D721Med (cell line): ENCODE measurements around the gene NUFIP2.
"Not testable (repeated sequence)": the region's sequence is repeated elsewhere in the genome, so short reads cannot be mapped to it uniquely, and the experiment has no call there.

ENCODE experiments used
- DNase-seq: peaks from one replicate; pipeline ENCODE4 v3.0.0; 2011; ENCODE audit warnings: low spot score; ENCODE audit not compliant: insufficient read length
- FAIRE-seq: peaks from 2 replicates; lab custom pipeline; 2011; peaks lifted over from hg19 to GRCh38; lab: Jason Lieb, UNC
- CTCF ChIP-seq: IDR thresholded peaks from 2 replicates; pipeline ENCODE4 v1.5.1; 2012; ENCODE audit warnings: mild to moderate bottlenecking, control low read depth; ENCODE audit not compliant: insufficient read depth; ENCODE audit errors: missing control alignments

The NUFIP2 gene

GRCh38 chr17:29279397-29280070, 14.4 kb downstream of the NUFIP2 start:
- FAIRE-seq = no peak
- no peak for DNase-seq
- TF ChIP-seq CTCF = no peak

GRCh38 chr17:29278692-29279091, 15.3 kb downstream of the NUFIP2 start:
- FAIRE-seq (no peak), DNase-seq (no peak)
- TF ChIP-seq CTCF = no peak

GRCh38 chr17:29273924-29274323, 20.0 kb downstream of the NUFIP2 start:
- TF ChIP-seq CTCF = no peak
- FAIRE-seq = no peak
- no peak for DNase-seq

GRCh38 chr17:29271980-29272379, 22.0 kb downstream of the NUFIP2 start:
- not testable (repeated sequence) for FAIRE-seq, DNase-seq

- FAIRE-seq (no peak), DNase-seq (no peak)
- TF ChIP-seq CTCF = no peak
Observed at GRCh38 chr17:29263916-29264315, 30.0 kb downstream of the NUFIP2 start.

- no peak for TF ChIP-seq CTCF
- no peak for FAIRE-seq
- DNase-seq = no peak
Observed at GRCh38 chr17:29257756-29258155, 36.2 kb downstream of the NUFIP2 start.

- no peak for DNase-seq
- TF ChIP-seq CTCF = no peak
- FAIRE-seq = no peak
Observed at GRCh38 chr17:29256735-29257466, 37.0 kb downstream of the NUFIP2 start.
